Stimulated activated CD4-positive, alpha-beta T cell treated with anti-CD3 and anti-CD28 coated beads, Interleukin-15, amount 100 ng/mL, for 24 hours (primary cell): ENCODE results near the gene HPN.
A peak's percentile ranks its signal among the peaks of the same experiment; 100 is the strongest.
"Not testable (repeated sequence)": the region's sequence is repeated elsewhere in the genome, so short reads cannot be mapped to it uniquely, and the experiment has no call there.

Experiments
- DNase-seq: peaks from one replicate; pipeline ENCODE4 v3.0.0-alpha.2; 2020

HPN gene

GRCh38 chr19:35044317-35045117 lies 3.0 kb downstream of the HPN start:
- DNase-seq = peak; percentile 71

GRCh38 chr19:35045667-35046300 lies 4.3 kb downstream of the HPN start:
- DNase-seq = peak; percentile 64

DNA sequence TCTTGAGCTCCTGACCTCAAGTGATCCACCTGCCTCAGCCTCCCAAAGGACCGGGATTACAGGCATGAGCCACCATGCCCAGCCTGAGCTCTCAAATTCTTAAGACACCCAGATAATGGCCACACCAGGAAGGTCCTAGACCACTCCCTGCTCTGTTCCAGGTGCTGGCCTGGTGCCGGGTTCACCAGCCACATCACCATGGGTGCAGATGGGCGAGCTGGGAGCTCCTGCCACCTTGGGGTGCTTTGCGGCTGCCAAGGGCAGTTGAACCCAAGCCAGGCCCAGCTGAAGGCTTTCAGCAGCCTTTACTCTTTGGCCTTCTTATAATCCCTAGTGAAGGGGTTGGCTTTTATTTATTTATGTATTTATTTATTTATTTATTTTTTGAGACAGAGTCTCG lies 4.9 kb downstream of the HPN start:
- DNase-seq = no peak

DNA sequence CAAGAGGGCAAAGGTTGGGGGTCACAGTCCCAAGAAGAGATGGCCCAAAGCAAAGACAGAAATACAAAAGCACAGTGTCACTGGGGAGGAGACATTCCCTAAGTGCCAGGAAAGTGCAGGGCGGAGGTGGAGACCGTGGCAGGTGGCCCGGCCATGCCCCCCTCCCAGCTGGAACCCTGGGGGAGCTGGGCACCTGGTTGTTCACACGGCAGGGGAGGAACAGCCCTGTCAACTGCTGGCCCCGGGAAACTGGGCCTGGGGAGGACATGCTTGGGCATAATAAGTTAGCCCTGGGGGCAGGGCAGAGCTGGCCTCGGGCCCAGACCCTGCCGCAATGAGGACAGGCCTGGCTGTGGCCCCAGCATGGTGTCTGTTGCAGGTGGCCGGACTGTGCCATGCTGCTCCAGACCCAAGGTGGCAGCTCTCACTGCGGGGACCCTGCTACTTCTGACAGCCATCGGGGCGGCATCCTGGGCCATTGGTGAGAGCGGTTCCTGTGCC lies 7.4 kb downstream of the HPN start:
- DNase-seq = no peak

DNA sequence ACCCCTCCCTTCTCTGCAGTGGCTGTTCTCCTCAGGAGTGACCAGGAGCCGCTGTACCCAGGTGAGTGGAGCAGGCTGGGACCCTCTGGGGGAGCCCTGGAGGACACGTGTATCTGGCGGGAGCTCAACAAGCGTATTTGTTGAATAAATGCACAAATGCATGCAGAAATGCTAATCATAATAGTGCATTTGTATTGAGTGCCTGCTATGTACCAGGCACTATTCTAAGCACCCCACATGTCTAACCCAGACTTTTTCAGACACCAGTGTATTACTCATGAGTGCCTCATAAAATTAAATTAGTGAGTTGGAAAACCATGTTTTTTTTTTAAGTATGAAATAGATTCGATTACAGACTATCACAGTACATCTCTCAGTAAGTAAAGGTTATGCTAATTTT lies 7.9 kb downstream of the HPN start:
- DNase-seq = no peak

GRCh38 chr19:35050662-35051061 lies 9.1 kb downstream of the HPN start:
- not testable (repeated sequence) for DNase-seq

- not testable (repeated sequence) for DNase-seq
Observed at GRCh38 chr19:35051268-35051667, 9.7 kb downstream of the HPN start.

DNA sequence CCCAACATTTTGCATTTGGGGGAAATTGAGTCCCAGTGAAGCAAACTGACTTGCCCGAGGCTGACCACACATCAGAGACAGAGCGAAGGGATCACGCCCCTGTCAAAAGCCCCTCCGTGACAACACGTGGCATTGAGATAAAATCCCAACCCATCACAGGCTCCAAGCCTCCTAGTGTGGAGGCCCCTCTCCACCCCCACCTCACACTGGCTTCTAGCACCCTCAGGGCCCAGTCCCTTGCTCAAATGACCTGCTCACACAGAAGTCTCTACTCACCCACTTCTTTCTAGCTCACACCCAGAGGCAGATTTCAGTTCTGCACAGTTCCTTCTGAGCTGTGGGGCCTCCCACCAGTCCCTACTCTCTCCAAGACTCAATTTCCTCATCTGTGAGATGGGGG lies 10.3 kb downstream of the HPN start:
- DNase-seq = no peak

DNA sequence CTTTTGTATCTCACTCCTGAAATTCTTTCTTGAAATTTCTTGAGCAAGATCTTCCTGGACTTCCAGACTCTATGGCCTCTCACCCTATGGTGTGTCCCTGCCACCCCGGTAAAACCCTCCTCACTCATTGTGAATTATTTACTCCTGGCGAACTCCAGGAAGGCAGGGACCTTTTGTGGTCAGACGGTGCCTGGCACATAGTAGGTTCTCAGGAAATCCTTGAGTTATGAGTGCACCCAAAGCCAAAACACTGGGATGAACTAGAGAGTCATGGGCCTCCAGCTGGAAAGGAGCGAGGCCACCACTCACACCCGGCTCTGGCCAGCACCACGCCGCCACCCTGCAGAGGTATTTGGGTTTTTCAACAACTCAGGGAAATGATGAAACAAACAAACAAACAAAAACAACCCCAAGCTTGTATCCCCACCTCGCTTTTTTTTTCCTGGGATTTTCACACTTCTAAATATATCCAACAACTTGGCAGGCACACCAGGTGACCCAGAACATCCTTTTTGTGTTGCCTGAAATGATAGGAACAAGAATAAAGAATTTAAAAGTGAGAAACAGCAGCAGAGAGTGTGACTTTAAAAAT lies 11.2 kb downstream of the HPN start:
- no peak for DNase-seq

DNA sequence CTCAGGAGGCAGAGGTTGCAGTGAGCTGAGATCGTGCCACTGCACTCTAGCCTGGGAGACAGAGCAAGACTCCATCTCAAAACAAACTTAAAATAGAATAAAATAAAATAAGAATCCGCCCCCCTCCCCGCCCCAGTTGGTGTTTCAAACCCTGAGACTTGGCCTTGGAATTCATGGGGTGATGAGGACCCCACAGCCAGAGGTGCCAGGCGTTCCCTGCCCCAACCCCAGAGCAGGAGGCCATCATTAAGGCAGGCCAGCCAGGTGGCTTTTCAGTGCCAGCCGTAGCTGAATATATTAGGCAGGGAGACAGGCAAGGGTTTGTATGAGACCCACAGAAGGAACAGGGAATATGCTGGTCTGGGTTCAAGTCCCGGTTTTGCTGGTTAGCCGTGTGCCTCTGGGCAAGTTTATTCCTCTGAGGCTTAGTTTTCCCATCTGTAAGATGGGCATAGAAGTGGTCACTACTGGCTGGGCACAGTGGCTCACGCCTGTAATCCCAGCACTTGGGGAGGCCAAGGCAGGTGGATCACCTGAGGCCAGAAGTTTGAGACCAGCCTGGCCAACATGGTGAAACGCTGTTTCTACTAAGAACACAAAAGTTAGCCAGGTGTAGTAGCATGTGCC lies 12.3 kb downstream of the HPN start:
- no peak for DNase-seq

DNA sequence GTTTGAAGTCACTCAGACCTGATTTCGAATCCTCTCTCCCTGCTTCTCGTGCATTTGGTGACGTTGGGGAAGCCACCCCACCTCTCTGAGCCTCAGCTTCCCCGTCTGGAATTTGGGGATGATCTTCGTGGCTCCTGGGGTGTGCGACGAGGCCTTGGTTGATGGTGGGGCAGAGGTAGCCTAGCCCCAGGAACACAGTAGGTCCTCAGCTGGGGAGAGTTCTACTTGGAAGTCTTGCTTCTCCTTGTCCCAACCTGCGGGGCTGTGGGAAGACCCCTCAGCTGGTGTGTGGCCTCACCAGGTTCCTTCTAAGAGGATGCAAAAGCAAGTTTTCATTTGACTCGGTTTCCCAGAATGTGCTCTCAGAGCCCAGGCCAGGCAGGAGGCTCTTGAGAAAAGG lies 13.1 kb downstream of the HPN start:
- no peak for DNase-seq

- no peak for DNase-seq
Observed at GRCh38 chr19:35055715-35056179, 14.2 kb downstream of the HPN start.

DNA sequence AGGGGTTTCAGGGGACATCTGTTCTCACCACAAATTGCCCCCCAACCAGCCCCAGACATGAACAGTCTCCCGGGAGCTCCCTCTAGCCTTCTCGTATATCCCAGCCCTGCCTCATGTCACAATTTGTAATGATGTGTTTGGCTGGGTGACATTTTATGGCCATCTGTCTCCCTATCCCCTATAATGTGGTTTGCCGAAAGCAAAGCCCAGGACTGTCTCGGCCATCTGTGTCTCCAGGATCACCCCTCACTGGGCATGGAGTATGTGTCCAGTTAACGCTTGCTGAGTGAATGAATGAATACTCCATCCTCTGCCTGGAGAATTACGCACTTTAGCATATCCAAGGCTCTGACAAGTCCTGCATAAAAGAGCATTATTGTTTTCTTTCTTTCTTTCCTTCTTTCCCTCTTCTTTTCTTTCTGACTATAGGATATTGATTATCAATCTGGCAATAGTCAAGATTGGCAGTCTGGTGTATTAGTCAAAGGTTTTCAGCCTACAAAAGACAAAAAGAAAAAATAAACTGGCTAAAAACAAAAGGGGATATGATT lies 15.1 kb downstream of the HPN start:
- no peak for DNase-seq

DNA sequence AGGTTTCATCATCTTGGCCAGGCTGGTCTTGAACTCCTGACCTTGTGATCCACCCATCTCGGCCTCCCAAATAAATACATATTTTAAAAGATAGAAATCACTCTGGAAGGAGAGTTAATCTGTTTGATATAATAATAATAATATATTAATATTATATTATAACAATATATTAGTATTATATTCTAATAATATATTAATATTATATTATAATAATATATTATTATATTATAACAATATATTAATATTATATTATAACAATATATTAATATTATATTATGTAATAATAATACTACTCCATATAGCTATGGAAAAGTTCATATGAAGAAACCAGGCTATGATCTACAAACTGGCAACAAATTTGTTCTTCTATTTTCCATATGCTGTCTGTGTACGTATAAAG lies 16.8 kb downstream of the HPN start:
- no peak for DNase-seq

- DNase-seq = no peak
Observed at GRCh38 chr19:35059006-35059798, 17.7 kb downstream of the HPN start.

DNA sequence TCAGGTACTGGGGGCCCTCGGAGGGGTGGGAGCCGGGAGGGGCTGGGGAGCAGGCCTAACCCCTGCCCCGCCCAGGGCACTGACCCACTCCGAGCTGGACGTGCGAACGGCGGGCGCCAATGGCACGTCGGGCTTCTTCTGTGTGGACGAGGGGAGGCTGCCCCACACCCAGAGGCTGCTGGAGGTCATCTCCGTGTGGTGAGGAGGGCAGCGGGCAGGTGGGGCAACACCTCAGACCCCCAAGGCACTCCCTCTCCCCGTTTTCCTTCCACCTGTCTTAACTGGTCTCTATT lies 18.2 kb downstream of the HPN start:
- DNase-seq = no peak

GRCh38 chr19:35060160-35060855 lies 18.8 kb downstream of the HPN start:
- DNase-seq = no peak

DNA sequence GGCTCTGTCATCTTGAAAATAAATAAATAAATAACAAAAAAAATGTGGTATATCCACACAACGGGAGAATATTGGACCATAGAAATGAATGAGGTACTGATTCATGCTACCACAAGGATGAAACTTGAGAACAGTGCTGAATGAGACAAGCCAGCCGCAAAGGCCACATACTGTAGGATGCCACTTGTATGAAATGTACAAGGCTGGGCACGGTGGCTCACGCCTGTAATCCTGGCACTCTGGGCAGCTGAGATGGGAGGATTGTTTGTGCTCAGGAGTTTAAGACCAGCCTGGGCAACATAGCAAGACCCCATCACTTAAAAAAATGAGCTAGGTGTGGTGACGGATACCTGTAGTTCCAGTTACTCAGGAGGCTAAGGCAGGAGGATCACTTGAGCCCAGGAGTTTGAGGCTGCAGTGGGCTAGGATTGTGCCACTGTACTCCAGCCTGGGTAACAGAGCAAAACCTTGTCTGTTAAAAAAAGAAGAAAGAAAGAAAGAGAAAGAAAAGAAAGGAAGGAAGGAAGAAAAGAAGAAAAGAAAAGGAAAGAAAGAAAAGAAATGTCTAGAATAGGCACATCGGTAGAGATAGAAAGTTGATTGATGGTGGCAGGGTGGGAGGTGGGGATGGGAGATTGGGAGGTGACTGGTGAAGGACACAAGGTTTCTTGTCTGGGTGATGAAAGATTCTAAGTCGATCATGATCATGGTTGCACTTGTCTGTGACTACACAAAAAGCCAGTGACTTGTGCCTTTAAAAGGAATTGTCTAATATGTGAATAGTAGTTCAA lies 20.3 kb downstream of the HPN start:
- no peak for DNase-seq

DNA sequence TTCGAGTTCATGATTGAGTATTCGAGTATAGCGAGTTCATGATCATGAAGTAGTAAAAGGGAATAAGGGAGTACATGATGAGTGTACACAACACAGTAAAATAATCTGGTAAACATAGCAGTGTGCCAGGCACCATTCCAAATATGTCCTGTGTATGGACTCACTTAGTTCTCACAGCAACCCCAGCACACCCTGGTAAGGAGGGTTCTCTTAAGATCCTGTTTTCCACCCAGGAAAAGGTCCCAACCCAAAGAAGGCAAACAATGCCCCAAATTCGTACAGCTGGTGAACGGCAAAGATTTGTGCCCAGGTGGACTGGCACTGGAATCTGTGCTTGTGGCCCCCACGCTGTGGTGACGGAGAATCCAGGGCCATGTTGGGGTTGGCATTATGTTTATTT lies 21.4 kb downstream of the HPN start:
- DNase-seq = no peak

DNA sequence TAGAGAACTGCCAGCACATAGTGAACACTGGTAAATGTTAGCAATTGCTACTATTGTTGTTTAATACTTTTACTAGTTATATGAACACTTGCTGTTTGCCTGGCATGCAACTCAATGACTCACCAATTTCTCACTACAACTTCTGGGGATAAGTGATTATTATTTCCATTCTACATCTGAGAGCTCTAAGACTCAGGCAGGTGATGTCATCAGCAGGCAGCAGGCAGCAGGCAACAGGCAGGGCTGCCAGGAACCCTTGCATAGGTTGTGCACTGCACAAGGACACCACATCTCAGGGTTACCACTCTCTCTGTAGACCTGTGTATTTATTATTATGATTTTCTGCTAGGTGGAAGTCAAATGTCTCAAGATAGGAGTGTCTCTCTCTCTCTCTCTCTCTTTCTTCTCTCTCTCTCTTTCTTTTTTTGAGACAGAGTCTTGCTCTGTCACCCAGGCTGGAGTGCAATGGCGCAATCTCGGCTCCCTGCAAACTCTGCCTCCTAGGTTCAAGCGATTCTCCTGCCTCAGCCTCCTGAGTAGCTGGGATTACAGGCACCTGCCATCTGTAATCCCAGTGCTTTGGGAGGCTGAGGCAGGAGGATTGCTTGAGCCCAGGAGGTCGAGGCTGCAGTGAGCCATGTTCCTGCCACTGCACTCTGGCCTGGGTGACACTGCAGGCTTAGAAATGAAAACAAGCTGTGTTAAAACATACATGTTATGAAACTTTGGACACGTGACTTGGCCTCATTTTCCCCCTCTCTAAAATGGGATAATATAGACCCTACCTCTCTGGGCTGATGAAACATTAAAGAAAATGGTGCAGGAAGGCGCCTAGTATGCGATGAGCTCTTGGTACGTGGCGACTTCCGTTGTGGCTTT lies 22.7 kb downstream of the HPN start:
- DNase-seq = peak; percentile 50
